Activated CD8-positive, alpha-beta memory T cell treated with anti-CD3 and anti-CD28 coated beads, Interleukin-2, amount 50 U/mL, for 4 hours (primary cell): ENCODE measurements around the gene ATG7.
A peak's percentile ranks its signal among the peaks of the same experiment; 100 is the strongest.
"Not testable (repeated sequence)": the region's sequence is repeated elsewhere in the genome, so short reads cannot be mapped to it uniquely, and the experiment has no call there.

Experiments
- DNase-seq: peaks from one replicate; pipeline ENCODE4 v3.0.0-alpha.2; 2020

The ATG7 gene

DNA sequence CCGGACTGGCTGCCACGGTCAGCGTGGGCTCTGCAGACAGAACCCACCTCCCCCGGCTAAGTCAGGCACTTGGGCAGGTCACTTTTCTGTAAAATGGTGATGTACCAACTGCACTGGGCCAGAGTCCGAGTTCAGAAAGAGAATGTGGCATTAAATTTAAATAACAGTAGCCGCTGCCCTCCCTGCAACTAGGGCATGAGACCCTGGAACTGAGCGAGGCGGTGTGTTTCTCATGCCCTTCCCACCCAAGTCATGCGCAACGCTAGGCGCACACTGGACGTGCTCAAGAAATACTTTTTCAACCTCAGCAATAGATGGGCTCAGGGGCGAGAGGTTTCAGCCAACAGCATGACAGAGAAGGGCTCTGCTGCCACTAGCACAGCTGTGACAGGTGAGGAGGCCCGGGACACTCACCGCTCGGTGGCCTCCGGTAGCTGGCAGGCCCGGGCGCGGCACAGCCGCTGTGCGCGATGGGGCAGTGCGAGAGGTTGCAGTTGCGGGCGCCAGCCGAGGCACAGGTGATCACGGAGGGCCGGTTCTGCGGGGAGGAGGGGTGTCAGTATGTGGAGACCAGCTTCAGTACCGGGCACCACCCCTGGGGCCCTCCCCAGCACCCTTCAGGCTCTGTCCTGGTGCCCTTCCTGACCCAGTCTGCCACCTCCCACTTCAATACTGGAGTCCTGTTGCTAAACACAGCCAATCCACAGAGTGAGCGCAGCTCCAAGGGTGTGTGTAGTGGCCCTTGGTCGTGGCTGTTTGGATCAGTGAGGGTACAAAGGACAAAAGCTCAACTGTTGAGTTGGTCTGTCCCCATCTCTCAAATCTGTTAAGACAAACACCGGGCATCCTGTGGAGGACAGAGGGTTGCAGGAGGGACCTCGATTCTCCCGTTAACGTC lies 287.0 kb downstream of the ATG7 start:
- DNase-seq: no peak

DNA sequence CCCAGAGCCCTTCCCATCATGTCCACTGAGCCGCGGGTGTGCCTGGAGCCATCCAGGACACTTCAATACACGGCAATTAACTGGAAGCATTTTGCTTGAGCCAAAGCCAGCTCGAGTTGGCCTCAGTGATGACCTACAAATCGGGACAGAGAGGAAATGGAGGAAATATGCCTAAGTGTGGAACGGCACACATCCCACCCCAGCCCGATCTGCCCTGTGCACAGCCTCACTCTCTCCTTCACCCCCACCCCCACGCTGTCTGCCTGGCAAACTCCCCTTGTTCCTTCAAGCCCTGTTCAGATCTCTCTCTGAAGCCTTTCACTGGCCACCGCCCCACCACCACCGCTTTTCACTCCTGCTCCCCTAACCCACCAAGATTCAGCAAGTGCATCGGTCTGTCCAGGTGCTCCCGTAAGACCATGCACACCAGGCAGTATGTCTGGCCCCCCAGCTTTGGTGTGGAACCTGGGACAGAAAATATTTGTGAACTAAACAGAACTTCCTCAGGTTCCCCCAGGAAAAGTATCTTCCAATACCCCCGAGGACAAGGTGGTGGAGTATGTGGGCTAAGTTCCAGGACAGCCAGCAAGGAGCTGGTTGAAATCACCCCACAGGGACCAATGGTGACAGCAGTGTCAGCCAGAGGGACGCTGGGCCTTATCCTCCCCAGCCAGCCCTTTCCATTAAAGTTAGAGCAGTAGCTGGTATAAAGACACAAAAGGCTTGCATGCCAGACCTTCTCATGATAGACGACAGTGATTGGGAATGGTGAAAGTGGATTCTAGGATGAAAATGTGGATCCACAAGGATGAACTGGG lies 287.8 kb downstream of the ATG7 start:
- DNase-seq: no peak

DNA sequence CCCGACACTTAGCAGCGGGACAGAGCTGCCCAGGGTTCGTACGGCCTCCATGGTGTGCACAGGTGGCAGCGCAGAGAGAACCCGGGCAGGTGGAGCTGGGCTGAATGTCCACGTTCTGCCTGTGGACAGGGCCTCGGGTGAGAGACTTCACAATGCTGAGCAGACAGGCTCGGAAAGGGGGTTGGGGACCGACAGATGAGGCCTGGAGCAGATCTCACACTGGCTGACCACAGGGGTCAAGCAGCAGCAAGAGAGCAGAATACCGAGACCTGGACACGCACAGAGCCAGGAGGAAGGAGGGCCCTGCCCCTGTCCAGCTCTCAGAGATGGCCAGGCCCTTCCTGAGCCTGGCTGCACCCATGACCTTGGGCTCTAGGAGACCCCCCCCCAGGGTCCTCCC lies 288.5 kb downstream of the ATG7 start:
- peak; percentile 8 for DNase-seq

DNA sequence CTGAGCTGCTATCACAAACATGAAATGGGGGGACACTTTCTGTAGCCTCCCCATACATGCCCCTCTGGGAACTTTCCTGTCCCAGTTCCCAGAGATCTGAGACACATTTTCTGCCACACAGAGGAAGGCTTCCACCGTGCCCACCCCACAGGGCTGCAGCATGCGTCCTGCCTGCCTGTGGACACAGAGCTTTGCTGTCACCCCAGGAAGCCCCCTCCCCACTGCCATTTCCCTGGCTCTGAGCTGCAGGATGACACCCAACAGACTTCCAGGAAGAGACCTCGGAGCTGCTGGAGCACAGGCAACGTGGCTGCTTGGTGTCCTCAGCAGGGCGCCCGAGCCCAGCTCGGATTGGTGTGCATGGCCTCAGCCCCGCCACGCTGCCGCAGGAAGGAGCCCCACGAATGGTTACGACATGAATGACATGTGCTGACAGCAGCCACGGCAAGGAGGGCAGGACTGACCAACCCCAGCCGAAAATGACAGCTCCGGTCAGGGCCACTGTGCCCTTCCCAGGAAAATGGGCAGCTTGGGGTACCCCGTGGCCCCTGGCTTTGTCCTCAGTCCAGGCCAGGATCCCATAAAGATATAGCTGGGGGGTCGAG lies 290.2 kb downstream of the ATG7 start:
- DNase-seq: no peak

DNA sequence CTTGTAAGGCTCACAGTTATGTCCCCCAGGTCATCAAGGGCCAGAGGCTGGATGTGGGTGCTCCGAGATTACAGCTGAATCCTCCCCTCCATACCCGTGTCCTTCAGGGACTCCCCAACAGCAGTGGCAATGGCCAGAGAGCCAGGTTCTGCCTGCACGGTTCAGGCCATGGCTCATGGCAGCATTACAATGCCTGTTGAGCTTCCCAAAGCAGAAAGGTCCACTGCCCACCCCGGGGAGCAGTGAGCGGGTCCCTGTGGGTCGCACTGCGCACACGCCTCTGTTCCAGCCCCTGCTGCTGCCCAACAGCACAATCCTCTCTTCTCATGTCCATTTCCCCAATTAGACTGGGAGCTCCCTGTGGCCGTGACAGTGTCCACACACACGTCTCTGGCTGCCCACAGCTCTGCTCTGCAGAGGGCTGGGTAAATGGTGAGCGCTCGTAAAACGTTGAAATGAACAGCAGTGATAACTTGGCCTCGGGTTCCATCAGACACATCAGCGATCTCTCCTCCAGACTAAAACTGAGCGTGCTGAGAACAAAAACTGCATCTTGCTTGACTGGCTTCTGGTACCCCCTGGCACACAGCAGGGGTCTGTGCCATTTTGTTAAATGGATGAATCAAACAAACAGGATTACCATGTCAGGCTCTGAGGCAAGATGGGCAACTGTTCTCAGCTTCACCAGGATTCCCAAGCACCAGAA lies 291.1 kb downstream of the ATG7 start:
- DNase-seq: no peak

DNA sequence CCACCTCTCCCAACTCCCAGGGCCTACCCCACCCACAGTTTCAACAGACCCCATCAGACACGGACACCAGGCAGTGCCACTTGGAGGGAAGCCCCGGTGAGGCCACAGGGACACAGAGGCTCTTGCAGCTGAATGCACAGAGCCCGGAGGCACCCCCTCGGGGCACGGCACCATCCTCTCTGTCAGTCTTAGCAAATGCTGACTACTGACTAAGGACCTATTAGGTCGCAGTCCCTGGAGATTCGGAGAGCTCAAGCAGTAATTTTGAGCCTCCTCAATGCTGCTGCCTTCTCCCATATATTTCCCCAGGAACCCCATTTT lies 291.6 kb downstream of the ATG7 start:
- no peak for DNase-seq

DNA sequence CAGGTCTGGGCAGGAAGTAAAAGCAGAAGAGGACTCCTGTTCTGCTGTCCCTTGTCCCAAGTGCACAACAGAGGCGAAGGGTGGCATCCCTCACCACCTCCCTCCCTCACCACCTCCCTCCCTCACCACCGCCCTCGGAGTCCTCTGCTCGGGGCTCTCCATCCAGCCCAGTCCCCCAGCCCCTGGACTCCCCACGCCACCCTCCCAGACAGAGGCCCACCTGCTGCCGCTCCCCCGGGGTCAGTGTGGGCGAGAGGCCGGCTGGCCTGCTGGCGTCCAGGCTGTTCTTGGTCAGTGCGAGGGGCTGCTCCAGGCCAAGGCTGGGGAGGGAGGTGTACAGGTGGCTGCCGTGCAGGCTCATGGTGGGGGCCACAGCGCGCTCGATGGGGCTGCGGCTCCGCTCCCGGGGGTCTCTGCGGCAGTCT lies 292.4 kb downstream of the ATG7 start:
- no peak for DNase-seq

DNA sequence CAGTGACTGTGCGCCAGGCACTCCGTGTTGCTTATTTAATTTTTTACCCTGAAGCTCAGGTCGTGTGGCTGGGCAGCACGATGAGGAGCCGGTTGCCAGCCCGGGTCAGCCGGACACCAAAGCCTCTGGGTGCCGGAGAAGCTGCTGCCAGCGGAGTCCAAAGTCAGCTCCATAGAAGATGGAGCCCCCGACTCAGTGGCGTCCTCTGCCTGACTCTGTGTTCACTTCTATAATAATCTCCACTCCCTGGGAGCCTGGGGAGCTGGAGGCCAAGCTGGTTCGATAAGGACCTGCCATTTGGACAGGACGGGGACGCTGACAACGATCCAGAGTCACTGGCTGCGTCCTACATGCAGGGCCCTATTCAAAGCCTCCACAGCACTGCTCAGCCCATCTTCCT lies 292.9 kb downstream of the ATG7 start:
- no peak for DNase-seq

DNA sequence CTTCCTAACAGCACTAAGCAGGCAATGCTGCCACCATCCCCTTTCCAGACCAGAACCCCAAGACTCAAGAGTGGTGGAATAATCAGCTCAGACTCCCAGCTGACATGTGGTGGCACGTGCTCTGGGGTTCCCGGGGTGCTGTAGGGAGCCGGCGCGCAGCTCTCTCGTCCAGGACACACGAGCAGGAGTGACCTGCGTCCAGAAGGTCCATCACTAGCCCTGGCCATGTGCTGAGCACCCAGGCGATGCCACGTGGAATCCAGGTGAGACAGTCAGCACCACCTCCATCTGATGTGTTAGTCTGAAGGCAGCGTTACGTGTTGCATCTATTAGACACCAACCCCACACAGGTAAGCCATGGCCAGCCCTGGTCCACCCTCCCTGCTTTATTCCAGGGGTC lies 293.3 kb downstream of the ATG7 start:
- DNase-seq: no peak

DNA sequence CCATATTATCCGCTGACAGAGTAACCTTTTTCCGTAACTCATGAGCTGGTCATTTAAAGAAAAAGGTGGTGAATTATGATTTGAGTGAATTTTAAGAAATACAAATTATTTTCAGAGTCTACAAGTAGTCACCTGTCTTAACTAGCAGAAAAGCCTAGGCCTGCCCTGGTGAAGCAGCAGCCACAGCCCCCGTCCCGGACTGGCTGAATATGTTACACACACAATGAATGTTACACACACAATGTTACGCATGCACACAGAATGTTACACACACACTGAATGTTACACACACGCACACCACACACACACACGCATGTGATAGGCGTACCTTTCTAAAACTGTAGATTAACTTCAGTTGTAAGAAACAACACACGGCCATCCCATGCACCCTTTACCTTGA lies 293.7 kb downstream of the ATG7 start:
- no peak for DNase-seq

DNA sequence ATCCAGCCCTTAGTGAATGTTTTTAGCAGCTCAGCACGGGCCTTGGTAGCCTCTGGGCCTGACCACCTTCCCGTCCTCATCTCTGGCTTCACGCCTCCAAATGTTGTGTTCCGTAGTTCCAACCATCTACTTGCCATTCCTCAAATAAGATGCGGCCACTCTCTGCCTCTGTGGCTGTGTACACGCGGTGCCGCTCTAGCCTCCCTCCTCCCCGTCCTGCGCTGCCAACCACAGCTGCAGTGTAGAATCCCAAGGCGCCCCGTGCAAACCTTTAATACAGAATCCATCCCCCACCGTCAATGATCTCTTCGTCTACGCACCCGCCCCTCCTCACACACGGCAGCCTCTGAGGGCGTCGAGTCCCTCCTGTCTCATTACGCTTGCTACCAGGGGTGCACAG lies 294.3 kb downstream of the ATG7 start:
- no peak for DNase-seq

DNA sequence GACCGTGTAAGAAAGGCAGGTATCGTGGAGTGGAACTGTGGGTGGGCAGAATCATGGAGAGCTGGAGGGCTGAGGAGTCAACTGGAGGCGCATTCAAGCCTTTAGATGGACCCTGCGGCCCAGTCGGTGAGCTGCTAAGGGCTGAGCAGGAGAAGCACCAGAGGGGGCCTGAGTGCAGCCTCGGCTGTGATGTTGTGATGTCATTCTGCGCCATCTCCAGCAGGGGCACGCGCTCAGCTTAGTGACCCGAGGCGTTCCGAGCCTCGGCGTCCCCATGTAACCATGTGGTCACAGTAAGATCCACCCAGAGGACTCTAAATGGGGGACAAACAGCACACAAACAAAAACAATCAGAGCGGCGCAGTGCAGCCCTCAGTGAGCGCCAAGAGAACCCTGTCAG lies 294.7 kb downstream of the ATG7 start:
- no peak for DNase-seq

DNA sequence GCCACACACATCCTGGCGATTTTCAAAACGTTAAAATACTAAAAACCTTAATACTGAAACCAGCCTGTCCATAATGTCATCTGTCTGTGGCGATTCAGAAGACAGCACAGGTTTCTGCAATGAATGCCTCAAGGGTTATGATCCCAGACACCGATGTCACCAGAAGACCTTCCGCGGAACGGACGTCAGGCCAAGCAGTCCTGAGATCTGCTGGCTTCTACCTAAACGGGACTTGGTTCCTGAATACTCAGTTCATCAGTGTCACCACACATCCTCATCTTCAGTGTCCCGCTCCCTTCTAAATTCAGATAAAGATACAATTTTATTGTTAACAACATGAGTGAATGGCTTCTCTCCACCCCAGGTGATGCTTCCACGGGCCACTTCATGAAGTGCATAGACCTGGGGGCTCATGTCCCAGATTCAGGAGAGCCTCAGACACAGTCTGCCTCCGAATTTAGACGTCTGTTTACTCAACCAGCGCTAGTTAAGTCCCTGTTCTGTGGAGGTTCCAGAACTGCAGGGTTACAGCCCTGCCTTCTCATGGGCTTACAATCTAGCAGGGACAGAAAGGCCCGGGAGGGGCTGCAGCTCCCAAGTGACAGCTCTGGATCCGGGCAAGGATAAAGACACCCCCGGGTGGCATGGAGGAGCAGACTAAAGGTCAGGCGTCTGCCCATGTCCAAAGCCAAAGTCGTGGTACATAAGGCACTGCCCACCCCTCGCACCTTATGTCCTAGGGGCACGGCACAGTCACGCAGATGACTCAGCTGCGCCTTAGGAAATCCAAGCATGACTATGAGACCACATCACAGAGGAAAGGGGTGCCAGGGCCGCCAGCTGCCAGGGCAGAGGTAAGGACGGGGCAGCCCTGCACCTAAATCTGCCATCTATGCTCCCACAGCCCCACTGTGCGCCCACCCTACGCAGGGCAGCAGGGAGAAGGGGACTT lies 295.6 kb downstream of the ATG7 start:
- no peak for DNase-seq

DNA sequence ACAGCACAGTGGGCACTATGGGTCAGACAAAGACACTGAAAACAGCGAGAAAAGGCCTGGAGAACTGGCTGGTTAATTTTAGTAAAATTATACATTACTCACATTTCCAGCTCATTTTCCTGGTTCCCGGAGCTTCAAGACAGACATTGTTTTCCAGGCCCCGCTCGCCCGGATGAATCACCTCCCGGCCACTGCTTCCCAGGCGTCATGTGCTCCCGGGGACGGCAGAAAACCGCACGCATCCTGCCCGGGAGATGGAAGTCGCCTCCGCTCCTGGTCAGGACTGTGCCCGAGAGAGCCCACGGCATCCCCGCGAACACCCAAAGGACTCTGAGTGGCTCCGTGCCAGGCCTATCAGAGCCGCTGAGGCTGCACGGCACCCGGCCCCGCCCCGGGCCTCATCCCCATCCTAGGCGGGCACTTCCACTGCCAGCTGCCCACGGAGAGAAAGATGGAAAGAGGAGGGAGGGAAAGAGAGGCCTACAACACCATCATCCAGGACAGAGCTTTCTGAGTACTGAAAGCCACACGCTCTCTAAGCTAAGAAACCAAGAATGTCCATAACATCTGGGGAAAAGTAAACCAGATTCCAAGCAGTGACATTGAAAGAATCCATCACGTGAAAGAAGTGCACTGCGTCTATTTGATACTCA lies 296.4 kb downstream of the ATG7 start:
- DNase-seq: no peak

DNA sequence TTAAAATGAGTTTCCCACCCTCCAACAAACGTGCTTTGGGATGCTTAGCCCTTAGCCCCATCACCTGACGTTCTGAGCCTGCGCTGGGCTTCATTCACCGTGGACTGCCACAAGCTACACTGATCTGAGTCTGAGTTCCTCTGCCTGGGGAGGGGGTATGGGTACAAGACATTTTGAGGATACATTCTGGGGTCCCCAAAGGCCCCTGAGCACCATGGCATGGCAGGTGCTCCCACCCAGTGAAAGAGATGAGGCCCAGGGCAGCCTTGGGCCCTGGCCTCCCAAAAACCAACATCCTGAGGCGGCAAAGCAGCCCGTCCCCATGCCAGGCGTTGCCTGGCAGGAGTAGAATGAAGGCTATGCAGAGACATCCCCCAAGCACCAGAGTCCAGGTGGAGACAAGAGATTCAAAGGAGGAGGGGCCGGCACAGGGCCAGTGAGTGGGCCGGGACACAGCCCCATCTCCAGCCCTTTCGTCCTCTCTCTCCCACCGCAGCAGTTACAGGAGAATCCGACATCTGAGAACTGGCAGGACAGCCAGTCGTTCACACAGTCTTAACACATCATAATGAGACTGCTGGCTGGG lies 297.1 kb downstream of the ATG7 start:
- no peak for DNase-seq

DNA sequence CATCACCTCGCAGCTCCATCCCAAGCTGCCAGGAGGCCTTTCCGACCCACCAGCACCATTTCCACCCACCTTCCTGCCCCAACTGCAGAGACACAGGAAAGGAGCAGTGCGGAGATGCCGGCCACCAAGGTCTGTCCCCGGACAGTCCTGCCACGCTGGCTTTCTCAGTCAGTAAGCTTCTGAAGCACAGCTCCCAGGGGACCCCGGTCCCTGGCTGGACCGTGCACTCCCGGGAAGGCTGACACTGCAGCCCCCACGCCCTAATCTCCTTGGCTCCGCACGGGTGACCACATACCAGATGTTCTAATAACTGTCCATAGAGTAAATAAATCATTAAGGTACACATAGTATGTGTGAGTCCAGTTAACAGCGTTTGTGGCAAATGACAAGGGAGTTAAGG lies 298.1 kb downstream of the ATG7 start:
- DNase-seq: no peak

DNA sequence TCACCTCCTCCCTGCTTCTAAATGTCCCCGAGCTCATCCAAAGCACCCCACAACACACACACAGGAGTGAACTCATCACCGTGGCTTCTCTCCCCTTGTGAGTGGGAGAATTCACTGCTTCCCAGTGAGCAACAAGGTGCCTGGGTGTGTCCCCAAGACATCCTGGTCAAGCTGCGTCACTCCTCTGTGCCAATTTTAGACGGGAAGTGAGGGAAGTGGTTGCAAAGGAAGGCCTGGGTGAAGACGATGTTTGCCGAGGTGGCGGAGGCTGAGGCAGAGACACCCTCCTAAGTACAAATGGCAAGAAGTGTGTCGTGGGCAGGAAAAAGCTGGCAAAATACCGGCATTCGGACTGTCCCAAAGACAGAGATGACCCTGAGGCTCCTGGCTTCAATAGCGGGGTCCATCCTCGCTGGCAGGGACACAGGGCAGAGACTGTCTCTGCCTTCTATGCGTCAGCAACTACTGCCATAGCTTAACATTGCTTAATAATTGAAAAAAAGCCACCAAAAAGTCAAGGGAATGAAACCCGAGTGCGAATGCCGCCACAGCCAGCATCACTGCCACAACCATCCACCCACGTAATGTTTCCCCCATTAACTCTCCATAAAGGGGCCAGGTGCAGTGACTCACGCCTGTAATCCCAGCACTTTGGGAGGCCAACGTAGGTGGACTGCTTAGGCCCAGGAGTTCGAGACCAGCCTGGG lies 298.7 kb downstream of the ATG7 start:
- no peak for DNase-seq

DNA sequence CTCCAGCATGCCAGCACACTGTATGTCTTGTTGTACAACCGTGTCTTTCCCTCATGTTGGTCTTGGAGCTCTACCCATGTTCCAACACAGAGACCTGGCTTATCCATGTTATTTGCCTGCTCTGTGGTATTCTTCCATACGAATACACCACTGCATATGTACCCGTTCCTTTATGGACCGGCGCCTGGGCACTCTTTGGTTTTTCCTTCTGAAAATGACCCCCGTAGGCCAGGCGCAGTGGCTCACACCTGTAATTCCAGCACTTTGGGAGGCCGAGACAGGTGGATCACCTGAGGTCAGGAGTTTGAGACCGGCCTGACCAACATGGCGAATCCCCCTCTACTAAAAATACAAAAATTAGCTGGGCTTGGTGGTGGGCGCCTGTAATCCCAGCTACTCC lies 300.5 kb downstream of the ATG7 start:
- DNase-seq: not testable (repeated sequence)

DNA sequence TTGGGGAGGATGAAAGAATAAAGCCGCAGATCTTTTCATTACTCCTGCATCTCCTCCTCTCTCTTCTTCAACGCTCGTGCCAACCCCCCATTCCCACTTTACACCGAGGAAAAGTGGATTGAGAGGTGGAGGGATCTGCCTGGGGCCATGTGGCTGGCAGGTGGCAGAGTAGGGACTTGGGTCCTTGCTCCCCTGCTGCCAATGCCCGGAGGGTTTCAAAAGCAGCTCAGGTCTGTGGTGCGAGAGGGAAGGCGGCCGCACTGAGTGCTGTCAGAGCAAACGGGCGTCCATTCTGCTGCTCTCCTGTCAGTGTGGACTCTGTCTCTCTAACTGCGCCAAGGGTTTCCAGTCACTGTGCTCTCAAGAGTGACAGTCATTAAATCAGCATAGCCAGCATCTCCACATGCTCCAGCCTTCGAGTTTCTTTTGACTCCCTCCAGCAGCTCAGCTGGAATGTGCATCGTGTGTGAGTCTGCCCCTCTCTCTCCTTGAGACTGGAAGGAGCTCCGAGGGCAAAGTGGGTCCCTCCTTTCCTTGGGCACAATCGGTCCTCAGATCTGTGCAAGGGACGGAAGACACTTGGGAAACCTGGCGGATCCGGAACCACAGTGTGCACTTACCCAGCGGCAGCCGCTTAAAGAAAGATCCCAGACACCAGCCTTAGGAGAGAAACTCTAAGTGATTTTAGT lies 302.9 kb downstream of the ATG7 start:
- DNase-seq: no peak

DNA sequence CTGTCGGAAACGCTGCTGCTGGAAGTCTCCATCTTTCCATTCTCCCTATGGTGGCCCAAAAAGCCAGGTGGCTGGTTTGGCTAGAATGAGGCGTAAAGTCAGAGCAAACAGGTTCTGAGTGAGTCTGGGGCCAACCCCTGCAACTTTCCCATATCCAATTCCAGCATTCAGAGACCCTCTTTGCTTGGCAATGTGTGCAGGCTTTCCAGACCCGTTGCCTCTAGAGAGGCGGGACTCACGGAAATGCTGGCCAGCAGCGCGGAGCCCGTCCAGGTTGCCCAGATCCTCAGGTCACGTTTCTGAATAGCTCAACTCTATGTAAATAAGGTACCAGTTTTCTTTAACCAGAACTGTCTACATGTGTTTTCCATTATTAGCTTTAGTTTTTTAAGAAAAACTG lies 303.5 kb downstream of the ATG7 start:
- DNase-seq: no peak
